CD14-positive monocyte (primary cell): ENCODE results near the gene ADCY2. TPM values are rescaled to one million over a fixed set of nuclear protein-coding genes. Genes with fewer than 3 reads are reported as not detected.
A peak's percentile ranks its signal among the peaks of the same experiment; 100 is the strongest.

Experiments
- DNase-seq, 3 donors: peaks; one replicate each; pipeline ENCODE4 v3.0.0-alpha.2; 2011 to 2022
- H2AFZ ChIP-seq: 2 replicates; pipeline ENCODE4 v1.6.0; 2012; ENCODE audit warnings: mild to moderate bottlenecking, low read depth, low read length, inconsistent platforms; ENCODE audit not compliant: insufficient read depth, poor library complexity, severe bottlenecking
- H3K27ac ChIP-seq, 2 donors: 1 replicate in 1 of 2; 2 replicates in 1 of 2; pipeline ENCODE4 v1.5.1; 2012 to 2013; ENCODE audit warnings: low read length in 2 of 2, control low read depth in 1 of 2, inconsistent platforms in 1 of 2, low read depth in 1 of 2, mild to moderate bottlenecking in 1 of 2
- H3K27me3 ChIP-seq, 2 donors: one replicate each; pipeline versions ENCODE4 v1.6.0 to v1.6.1; 2011 to 2013; ENCODE audit warnings: low read length in 2 of 2; ENCODE audit not compliant: control insufficient read depth in 2 of 2, insufficient read depth in 2 of 2
- H3K36me3 ChIP-seq, 2 donors: replicated peaks in 1 of 2; 1 replicate in 1 of 2; 2 replicates in 1 of 2; pipeline versions ENCODE4 v1.5.1 to v1.6.1; 2012 to 2013; ENCODE audit warnings: low read length in 2 of 2, control low read depth in 1 of 2, inconsistent platforms in 1 of 2, mild to moderate bottlenecking in 1 of 2; ENCODE audit not compliant: insufficient read depth in 2 of 2, control insufficient read depth in 1 of 2
- H3K4me1 ChIP-seq, 2 donors: 1 replicate in 1 of 2; 2 replicates in 1 of 2; pipeline versions ENCODE4 v1.5.1 to v1.6.1; 2012 to 2013; ENCODE audit warnings: low read length in 2 of 2, control low read depth in 1 of 2, inconsistent platforms in 1 of 2, mild to moderate bottlenecking in 1 of 2, moderate library complexity in 1 of 2; ENCODE audit not compliant: insufficient read depth in 2 of 2, control insufficient read depth in 1 of 2
- H3K4me2 ChIP-seq: replicated peaks from 2 replicates; pipeline ENCODE3; 2012; ENCODE audit warnings: low read length, moderate library complexity, mild to moderate bottlenecking; ENCODE audit not compliant: poor library complexity, severe bottlenecking; ENCODE audit errors: extremely low read depth
- H3K4me3 ChIP-seq, 3 experiments: fragments of 200-600 bp in 1 of 3; sonication (generic) in 1 of 3; replicated peaks in 1 of 3; 1 replicate in 2 of 3; 2 replicates in 1 of 3; pipeline ENCODE4 v1.5.1; 2011 to 2013; ENCODE audit warnings: low read length in 3 of 3, mild to moderate bottlenecking in 3 of 3, control low read depth in 2 of 3, low read depth in 2 of 3, inconsistent platforms in 1 of 3, moderate library complexity in 1 of 3
- H3K79me2 ChIP-seq: 2 replicates; pipeline ENCODE4 v1.6.0; 2012; ENCODE audit warnings: mild to moderate bottlenecking, control low read depth, inconsistent platforms, low read length, moderate library complexity; ENCODE audit not compliant: insufficient read depth
- H3K9ac ChIP-seq: 2 replicates; pipeline ENCODE4 v1.6.0; 2017; ENCODE audit warnings: low read length, mild to moderate bottlenecking; ENCODE audit not compliant: insufficient read depth, poor library complexity, severe bottlenecking
- H3K9me3 ChIP-seq, 2 donors: replicated peaks in 1 of 2; 1 replicate in 1 of 2; 2 replicates in 1 of 2; pipeline versions ENCODE4 v1.5.1 to v1.6.1; 2012 to 2013; ENCODE audit warnings: low read length in 2 of 2, control low read depth in 1 of 2; ENCODE audit not compliant: control insufficient read depth in 1 of 2, insufficient read depth in 1 of 2
- H4K20me1 ChIP-seq: 2 replicates; pipeline ENCODE4 v1.6.0; 2012; ENCODE audit warnings: mild to moderate bottlenecking, low read length, control low read depth, moderate library complexity; ENCODE audit not compliant: insufficient read depth
- H3K27ac Mint-ChIP-seq, 7 donors: one replicate each; pipeline ENCODE4 v1.8.0; 2020; ENCODE audit warnings: mild to moderate bottlenecking in 7 of 7, mixed read lengths in 7 of 7, moderate library complexity in 6 of 7, inconsistent platforms in 2 of 7
- H3K27me3 Mint-ChIP-seq, 3 donors: one replicate each; pipeline ENCODE4 v1.8.0; 2021 to 2022; ENCODE audit warnings: low read depth in 3 of 3, mild to moderate bottlenecking in 3 of 3, mixed read lengths in 3 of 3, moderate library complexity in 3 of 3, inconsistent platforms in 1 of 3
- H3K36me3 Mint-ChIP-seq, 2 donors: one replicate each; pipeline ENCODE4 v1.8.0; 2020; ENCODE audit warnings: mixed read lengths in 2 of 2, inconsistent platforms in 1 of 2, mild to moderate bottlenecking in 1 of 2
- H3K4me1 Mint-ChIP-seq: one replicate; pipeline ENCODE4 v1.8.0; 2020; ENCODE audit warnings: mild to moderate bottlenecking, mixed read lengths
- H3K4me3 Mint-ChIP-seq, 2 donors: one replicate each; pipeline ENCODE4 v1.8.0; 2020; ENCODE audit warnings: mild to moderate bottlenecking in 2 of 2, mixed read lengths in 2 of 2, moderate library complexity in 1 of 2
- H3K9me3 Mint-ChIP-seq, 7 donors: one replicate each; pipeline ENCODE4 v1.8.0; 2020 to 2022; ENCODE audit warnings: mixed read lengths in 7 of 7, mild to moderate bottlenecking in 6 of 7, moderate library complexity in 6 of 7, inconsistent platforms in 2 of 7
- WGBS: methylation state at CpG from one replicate; pipeline ENCODE4 v1.1.5; 2013; ENCODE audit warnings: missing lambda C conversion rate; ENCODE audit not compliant: insufficient coverage; 5-methylcytosine and 5-hydroxymethylcytosine counted together
- intact Hi-C, 2 donors: fragments of 100-400 bp; cut with micrococcal nuclease; formaldehyde crosslinking; loops; one replicate each; pipeline versions ENCODE4 v1.15.0 to v1.15.1; 2023
- polyA plus RNA-seq, 3 donors: library from polyadenylated mRNA; depleted of rRNA in 1 of 3; unstranded in 2 of 3; stranded (reverse) in 1 of 3; fragments of 300-500 nt in 2 of 3; fragments of >200 nt in 1 of 3; fragmentation: Illumina TruSeq in 2 of 3; gene quantifications; 1 replicate in 2 of 3; 2 replicates in 1 of 3; pipeline ENCODE4 v1.2.3, GENCODE V29; 2012 to 2021
- TF ChIP-seq, protein P1 (sequence below): fragments of 200-600 bp; IDR thresholded peaks from one replicate; pipeline ENCODE4 v1.8.0; 2022; ENCODE audit warnings: antibody characterized with exemption, mild to moderate bottlenecking

The ADCY2 gene
- polyA plus RNA-seq, 3 donors: not detected

GRCh38 chr5:7855611-7856010, 459.7 kb downstream of the ADCY2 start:
- Histone ChIP-seq H4K20me1 (no peaks in the 10 kb centered on the region), H3K4me3 (no peak overlapping the region), H3K27ac (no peak overlapping the region), H3K4me1 (peaks cover 3 to 4% of the 10 kb centered on the region in 2 donors), H3K27me3 (peaks cover 16 to 21% of the 10 kb centered on the region in 2 donors), H3K9me3 (peaks cover 0 to 15% of the 10 kb centered on the region in 2 donors), H2AFZ (no peak overlapping the region), H3K4me2 (no peak overlapping the region), H3K79me2 (no peaks in the 10 kb centered on the region), H3K9ac (no peak overlapping the region), H3K36me3 (peaks cover 21 to 31% of the 10 kb centered on the region in 2 donors)
- Mint-ChIP-seq H3K27me3 (peaks cover 19 to 25% (median 20%) of the 10 kb centered on the region in 3 donors), H3K4me1 (peaks cover 7% of the 10 kb centered on the region), H3K36me3 (peaks cover 28 to 33% of the 10 kb centered on the region in 2 donors), H3K4me3 (no peak overlapping the region), H3K9me3 (peaks cover 2 to 20% (median 12%) of the 10 kb centered on the region in 7 donors), H3K27ac (peak overlapping the region in 2 of 7 donors; percentile 20 to 42)
- intact Hi-C loops: no loop called here
- TF ChIP-seq, protein P1, sequence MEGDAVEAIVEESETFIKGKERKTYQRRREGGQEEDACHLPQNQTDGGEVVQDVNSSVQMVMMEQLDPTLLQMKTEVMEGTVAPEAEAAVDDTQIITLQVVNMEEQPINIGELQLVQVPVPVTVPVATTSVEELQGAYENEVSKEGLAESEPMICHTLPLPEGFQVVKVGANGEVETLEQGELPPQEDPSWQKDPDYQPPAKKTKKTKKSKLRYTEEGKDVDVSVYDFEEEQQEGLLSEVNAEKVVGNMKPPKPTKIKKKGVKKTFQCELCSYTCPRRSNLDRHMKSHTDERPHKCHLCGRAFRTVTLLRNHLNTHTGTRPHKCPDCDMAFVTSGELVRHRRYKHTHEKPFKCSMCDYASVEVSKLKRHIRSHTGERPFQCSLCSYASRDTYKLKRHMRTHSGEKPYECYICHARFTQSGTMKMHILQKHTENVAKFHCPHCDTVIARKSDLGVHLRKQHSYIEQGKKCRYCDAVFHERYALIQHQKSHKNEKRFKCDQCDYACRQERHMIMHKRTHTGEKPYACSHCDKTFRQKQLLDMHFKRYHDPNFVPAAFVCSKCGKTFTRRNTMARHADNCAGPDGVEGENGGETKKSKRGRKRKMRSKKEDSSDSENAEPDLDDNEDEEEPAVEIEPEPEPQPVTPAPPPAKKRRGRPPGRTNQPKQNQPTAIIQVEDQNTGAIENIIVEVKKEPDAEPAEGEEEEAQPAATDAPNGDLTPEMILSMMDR: no peak
- WGBS: 89% methylated on average over 1 of the region's 3 CpGs
- no peak for DNase-seq

GRCh38 chr5:7856855-7857254, 460.9 kb downstream of the ADCY2 start:
- peaks cover 0 to 6% of the 10 kb centered on the region in 2 donors for H3K9me3 ChIP-seq
- no peak overlapping the region for H2AFZ ChIP-seq
- H3K4me3 Mint-ChIP-seq: no peak overlapping the region
- peaks cover 4% of the 10 kb centered on the region for H3K4me1 Mint-ChIP-seq
- no peaks in the 10 kb centered on the region for H3K79me2 ChIP-seq
- DNase-seq: no peak
- H3K27me3 Mint-ChIP-seq: peaks cover 7 to 13% (median 10%) of the 10 kb centered on the region in 3 donors
- H3K9me3 Mint-ChIP-seq: peaks cover 0 to 12% (median 5%) of the 10 kb centered on the region in 7 donors
- H3K36me3 Mint-ChIP-seq: peaks cover 39 to 41% of the 10 kb centered on the region in 2 donors
- no peak overlapping the region for H3K27ac Mint-ChIP-seq
- H3K4me1 ChIP-seq: no peaks in the 10 kb centered on the region
- no peak overlapping the region for H3K9ac ChIP-seq
- peaks cover 5 to 9% of the 10 kb centered on the region in 2 donors for H3K27me3 ChIP-seq
- H3K4me3 ChIP-seq: no peak overlapping the region
- peaks cover 34 to 42% of the 10 kb centered on the region in 2 donors for H3K36me3 ChIP-seq
- no peaks in the 10 kb centered on the region for H4K20me1 ChIP-seq
- no peak overlapping the region for H3K4me2 ChIP-seq
- TF ChIP-seq, protein P1: peak; percentile 58
- no CpG with 5 or more reads among the region's 2 CpGs for WGBS
- intact Hi-C loops: no loop called here
- H3K27ac ChIP-seq: no peak overlapping the region
